Measurements from ENCODE around the gene ANTKMT.

- TF ChIP-seq, protein P1, sequence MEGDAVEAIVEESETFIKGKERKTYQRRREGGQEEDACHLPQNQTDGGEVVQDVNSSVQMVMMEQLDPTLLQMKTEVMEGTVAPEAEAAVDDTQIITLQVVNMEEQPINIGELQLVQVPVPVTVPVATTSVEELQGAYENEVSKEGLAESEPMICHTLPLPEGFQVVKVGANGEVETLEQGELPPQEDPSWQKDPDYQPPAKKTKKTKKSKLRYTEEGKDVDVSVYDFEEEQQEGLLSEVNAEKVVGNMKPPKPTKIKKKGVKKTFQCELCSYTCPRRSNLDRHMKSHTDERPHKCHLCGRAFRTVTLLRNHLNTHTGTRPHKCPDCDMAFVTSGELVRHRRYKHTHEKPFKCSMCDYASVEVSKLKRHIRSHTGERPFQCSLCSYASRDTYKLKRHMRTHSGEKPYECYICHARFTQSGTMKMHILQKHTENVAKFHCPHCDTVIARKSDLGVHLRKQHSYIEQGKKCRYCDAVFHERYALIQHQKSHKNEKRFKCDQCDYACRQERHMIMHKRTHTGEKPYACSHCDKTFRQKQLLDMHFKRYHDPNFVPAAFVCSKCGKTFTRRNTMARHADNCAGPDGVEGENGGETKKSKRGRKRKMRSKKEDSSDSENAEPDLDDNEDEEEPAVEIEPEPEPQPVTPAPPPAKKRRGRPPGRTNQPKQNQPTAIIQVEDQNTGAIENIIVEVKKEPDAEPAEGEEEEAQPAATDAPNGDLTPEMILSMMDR (IDR thresholded peaks at IDR 0.05), result no peak
- TF ChIP-seq EZH2phosphoT487 (IDR thresholded peaks at IDR 0.05), result no peak
These were observed 47.5 kb upstream of the ANTKMT start for GRCh38 chr16:673399-673991.
